HEK293 (cell line): Measurements from ENCODE around the gene SLC12A3.

ENCODE experiments used
- CTCF ChIA-PET: fragments of 350-600 bp; formaldehyde crosslinking; extraction: SDS; loops from one replicate; lab custom pipeline; 2021; ENCODE audit warnings: antibody characterized with exemption; lab: Yijun Ruan, JAX
- POLR2A ChIA-PET: fragments of 300-600 bp; formaldehyde crosslinking; extraction: SDS; loops from one replicate; lab custom pipeline; 2020; ENCODE audit warnings: antibody characterized with exemption, inconsistent platforms; lab: Yijun Ruan, JAX
- H3K27ac ChIP-seq: fragments of 200-500 bp; sonication (Bioruptor generic); 2 replicates; pipeline ENCODE4 v1.5.1; 2014; ENCODE audit warnings: low read depth, low read length, control low read depth, inconsistent platforms; ENCODE audit errors: extremely low read depth
- H3K36me3 ChIP-seq, 2 experiments: fragments of 200-500 bp in 1 of 2; sonication (Bioruptor generic) in 1 of 2; 1 replicate in 1 of 2; 2 replicates in 1 of 2; pipeline ENCODE4 v1.5.1; 2014 to 2017; ENCODE audit warnings: inconsistent platforms in 2 of 2, low read length in 2 of 2; ENCODE audit not compliant: control insufficient read depth in 2 of 2, insufficient read depth in 1 of 2
- H3K4me1 ChIP-seq: fragments of 200-500 bp; sonication (Bioruptor generic); 2 replicates; pipeline ENCODE4 v1.5.1; 2014; ENCODE audit warnings: mild to moderate bottlenecking, low read length, inconsistent platforms; ENCODE audit not compliant: control insufficient read depth, insufficient read depth
- H3K4me3 ChIP-seq: 2 replicates; pipeline ENCODE4 v1.5.1; 2011; ENCODE audit warnings: low read depth, mild to moderate bottlenecking, control low read depth, low read length, moderate library complexity
- H3K9me3 ChIP-seq: fragments of 200-500 bp; sonication (Bioruptor generic); 2 replicates; pipeline ENCODE4 v1.5.1; 2014; ENCODE audit warnings: low read depth, low read length, inconsistent platforms; ENCODE audit not compliant: control insufficient read depth, insufficient read depth
- BCL11A ChIP-seq: fragments of 450-650 bp; formaldehyde crosslinking; IDR thresholded peaks from 2 replicates; pipeline ENCODE4 v1.5.1; 2016; ENCODE audit warnings: low read depth, missing biosample characterization, missing genetic modification characterization
- BCL11B ChIP-seq: fragments of 450-650 bp; formaldehyde crosslinking; IDR thresholded peaks from 2 replicates; pipeline ENCODE4 v1.5.1; 2016; ENCODE audit warnings: low read depth, missing biosample characterization, missing genetic modification characterization
- PRDM4 ChIP-seq: fragments of 450-650 bp; formaldehyde crosslinking; IDR thresholded peaks from 2 replicates; pipeline ENCODE4 v1.5.1; 2017; ENCODE audit warnings: missing biosample characterization, missing genetic modification characterization
- SP7 ChIP-seq: fragments of 450-650 bp; formaldehyde crosslinking; IDR thresholded peaks from 2 replicates; pipeline ENCODE4 v1.5.1; 2016; ENCODE audit warnings: missing biosample characterization, missing genetic modification characterization
- ZBTB21 ChIP-seq: fragments of 450-650 bp; formaldehyde crosslinking; IDR thresholded peaks from 2 replicates; pipeline ENCODE4 v1.5.1; 2017; ENCODE audit warnings: missing biosample characterization, missing genetic modification characterization
- ZNF148 ChIP-seq: fragments of 450-650 bp; formaldehyde crosslinking; IDR thresholded peaks from 2 replicates; pipeline ENCODE4 v1.5.0; 2017; ENCODE audit warnings: missing biosample characterization, missing genetic modification characterization, borderline replicate concordance
- ZNF2 ChIP-seq: fragments of 450-650 bp; formaldehyde crosslinking; IDR thresholded peaks from 2 replicates; pipeline ENCODE4 v1.5.1; 2016; ENCODE audit warnings: missing biosample characterization, missing genetic modification characterization
- ZNF239 ChIP-seq: fragments of 450-650 bp; formaldehyde crosslinking; IDR thresholded peaks from 2 replicates; pipeline ENCODE4 v1.5.1; 2016; ENCODE audit warnings: missing biosample characterization, missing genetic modification characterization
- ZNF292 ChIP-seq: fragments of 450-650 bp; formaldehyde crosslinking; IDR thresholded peaks from 2 replicates; pipeline ENCODE4 v1.5.1; 2016; ENCODE audit warnings: low read depth, missing biosample characterization, missing genetic modification characterization, borderline replicate concordance
- ZNF391 ChIP-seq: fragments of 450-650 bp; formaldehyde crosslinking; IDR thresholded peaks from 2 replicates; pipeline ENCODE4 v1.5.1; 2016; ENCODE audit warnings: low read depth, missing biosample characterization, missing genetic modification characterization, borderline replicate concordance
- ZNF544 ChIP-seq: fragments of 450-650 bp; formaldehyde crosslinking; IDR thresholded peaks from 2 replicates; pipeline ENCODE4 v1.5.0; 2017; ENCODE audit warnings: missing biosample characterization, missing genetic modification characterization
- ZNF596 ChIP-seq: fragments of 450-650 bp; IDR thresholded peaks from 2 replicates; pipeline ENCODE4 v1.5.0; 2018; ENCODE audit warnings: missing biosample characterization, mild to moderate bottlenecking, missing genetic modification characterization, moderate library complexity
- ZNF677 ChIP-seq: fragments of 450-650 bp; IDR thresholded peaks from 2 replicates; pipeline ENCODE4 v1.5.0; 2018; ENCODE audit warnings: missing biosample characterization, mild to moderate bottlenecking, missing genetic modification characterization, moderate library complexity
- ZNF707 ChIP-seq: fragments of 450-650 bp; formaldehyde crosslinking; IDR thresholded peaks from 2 replicates; pipeline ENCODE4 v1.5.1; 2016; ENCODE audit warnings: missing biosample characterization, missing genetic modification characterization
- ZNF747 ChIP-seq: fragments of 450-650 bp; formaldehyde crosslinking; IDR thresholded peaks from 2 replicates; pipeline ENCODE4 v1.5.1; 2016; ENCODE audit warnings: missing biosample characterization, missing genetic modification characterization
- ZNF76 ChIP-seq: fragments of 450-650 bp; formaldehyde crosslinking; IDR thresholded peaks from 2 replicates; pipeline ENCODE4; 2016; ENCODE audit warnings: low read depth, missing biosample characterization, missing genetic modification characterization, borderline replicate concordance
- ZNF768 ChIP-seq: fragments of 450-650 bp; formaldehyde crosslinking; IDR thresholded peaks from 2 replicates; pipeline ENCODE4 v1.5.1; 2018; ENCODE audit warnings: missing biosample characterization, mild to moderate bottlenecking, missing genetic modification characterization
- ZNF777 ChIP-seq: fragments of 450-650 bp; formaldehyde crosslinking; IDR thresholded peaks from 2 replicates; pipeline ENCODE4 v1.5.1; 2017; ENCODE audit warnings: missing biosample characterization, missing genetic modification characterization, borderline replicate concordance
- ZNF785 ChIP-seq: fragments of 450-650 bp; formaldehyde crosslinking; IDR thresholded peaks from 2 replicates; pipeline ENCODE4 v1.5.1; 2016; ENCODE audit warnings: missing biosample characterization, missing genetic modification characterization
- ZNF843 ChIP-seq: fragments of 450-650 bp; formaldehyde crosslinking; IDR thresholded peaks from 2 replicates; pipeline ENCODE4 v1.5.1; 2016; ENCODE audit warnings: missing biosample characterization, missing genetic modification characterization
- ZSCAN4 ChIP-seq: fragments of 450-650 bp; formaldehyde crosslinking; IDR thresholded peaks from 2 replicates; pipeline ENCODE4 v1.5.1; 2017; ENCODE audit warnings: missing biosample characterization, missing genetic modification characterization
- TF ChIP-seq, protein P1 (sequence below): fragments of 450-650 bp; formaldehyde crosslinking; IDR thresholded peaks from 2 replicates; pipeline ENCODE4 v1.5.1; 2016; ENCODE audit warnings: missing biosample characterization, missing genetic modification characterization, borderline replicate concordance
- TF ChIP-seq, protein P2 (sequence below): fragments of 450-650 bp; formaldehyde crosslinking; IDR thresholded peaks from 2 replicates; pipeline ENCODE4 v1.5.1; 2016; ENCODE audit warnings: missing biosample characterization, missing genetic modification characterization

SLC12A3 gene

DNA sequence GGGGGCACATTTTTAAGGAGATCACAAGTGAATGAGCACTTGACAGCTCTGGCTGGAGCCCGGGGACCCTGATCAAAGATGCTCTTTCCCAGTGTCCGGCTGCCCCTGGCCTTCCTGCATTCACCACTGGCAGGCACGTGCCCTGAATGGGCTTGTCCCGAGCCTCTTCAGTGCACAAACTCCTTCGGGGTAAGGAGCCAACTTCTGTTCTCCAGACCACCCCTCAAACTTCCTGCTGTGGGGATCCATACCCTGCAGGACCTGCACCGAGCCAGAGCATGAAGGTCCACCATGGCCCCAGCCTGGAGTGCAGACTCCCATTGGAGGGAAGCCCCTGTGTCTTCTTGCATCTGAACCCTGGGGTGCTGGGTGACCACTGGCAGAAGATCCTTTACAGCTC lies 9.8 kb upstream of the SLC12A3 start (continued):
- TF ChIP-seq, protein P1, sequence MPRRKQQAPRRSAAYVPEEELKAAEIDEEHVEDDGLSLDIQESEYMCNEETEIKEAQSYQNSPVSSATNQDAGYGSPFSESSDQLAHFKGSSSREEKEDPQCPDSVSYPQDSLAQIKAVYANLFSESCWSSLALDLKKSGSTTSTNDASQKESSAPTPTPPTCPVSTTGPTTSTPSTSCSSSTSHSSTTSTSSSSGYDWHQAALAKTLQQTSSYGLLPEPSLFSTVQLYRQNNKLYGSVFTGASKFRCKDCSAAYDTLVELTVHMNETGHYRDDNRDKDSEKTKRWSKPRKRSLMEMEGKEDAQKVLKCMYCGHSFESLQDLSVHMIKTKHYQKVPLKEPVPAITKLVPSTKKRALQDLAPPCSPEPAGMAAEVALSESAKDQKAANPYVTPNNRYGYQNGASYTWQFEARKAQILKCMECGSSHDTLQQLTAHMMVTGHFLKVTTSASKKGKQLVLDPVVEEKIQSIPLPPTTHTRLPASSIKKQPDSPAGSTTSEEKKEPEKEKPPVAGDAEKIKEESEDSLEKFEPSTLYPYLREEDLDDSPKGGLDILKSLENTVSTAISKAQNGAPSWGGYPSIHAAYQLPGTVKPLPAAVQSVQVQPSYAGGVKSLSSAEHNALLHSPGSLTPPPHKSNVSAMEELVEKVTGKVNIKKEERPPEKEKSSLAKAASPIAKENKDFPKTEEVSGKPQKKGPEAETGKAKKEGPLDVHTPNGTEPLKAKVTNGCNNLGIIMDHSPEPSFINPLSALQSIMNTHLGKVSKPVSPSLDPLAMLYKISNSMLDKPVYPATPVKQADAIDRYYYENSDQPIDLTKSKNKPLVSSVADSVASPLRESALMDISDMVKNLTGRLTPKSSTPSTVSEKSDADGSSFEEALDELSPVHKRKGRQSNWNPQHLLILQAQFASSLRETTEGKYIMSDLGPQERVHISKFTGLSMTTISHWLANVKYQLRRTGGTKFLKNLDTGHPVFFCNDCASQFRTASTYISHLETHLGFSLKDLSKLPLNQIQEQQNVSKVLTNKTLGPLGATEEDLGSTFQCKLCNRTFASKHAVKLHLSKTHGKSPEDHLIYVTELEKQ (tag by site-specific recombination), result no peak
- TF ChIP-seq ZNF747 (tag by site-specific recombination) (no peak), ZNF768 (tag by site-specific recombination) (no peak), BCL11B (no peak), ZNF785 (tag by site-specific recombination) (no peak), BCL11A (no peak), ZSCAN4 (tag by site-specific recombination) (no peak), ZNF391 (tag by site-specific recombination) (no peak), ZNF707 (tag by site-specific recombination) (no peak)

GRCh38 chr16:56855946-56856345 lies 9.1 kb upstream of the SLC12A3 start:
- H3K4me1 ChIP-seq, result peaks cover 5% of the 10 kb centered on the region
- no peaks in the 10 kb centered on the region for H3K9me3 ChIP-seq
- TF ChIP-seq ZBTB21 (tag by site-specific recombination) (no peak), ZNF777 (tag by site-specific recombination) (no peak), ZNF239 (no peak), ZNF544 (tag by site-specific recombination) (no peak), ZNF76 (tag by site-specific recombination) (no peak), ZNF148 (no peak), ZNF2 (tag by site-specific recombination) (no peak)
- TF ChIP-seq, all 188 proteins: peak for 0
- no peak overlapping the region for H3K27ac ChIP-seq
- H3K4me3 ChIP-seq, result no peak overlapping the region
- CTCF ChIA-PET, result interaction anchor here (0.9 to 4.3 kb wide), 2 partner anchors 11 to 37 kb away, joined by 3 to 22 read pairs; no protein-coding TSS in a partner anchor
- no peaks in the 10 kb centered on the region for H3K36me3 ChIP-seq
- POLR2A ChIA-PET, result no interaction called here

- ChIA-PET CTCF (interaction anchor here (0.9 to 4.3 kb wide), 2 partner anchors 10 to 36 kb away, joined by 3 to 22 read pairs; no protein-coding TSS in a partner anchor), POLR2A (no interaction called here)
- peaks cover 12% of the 10 kb centered on the region for H3K4me1 ChIP-seq
- no peak overlapping the region for H3K4me3 ChIP-seq
- no peak overlapping the region for H3K27ac ChIP-seq
- H3K9me3 ChIP-seq, result no peaks in the 10 kb centered on the region
- no peaks in the 10 kb centered on the region for H3K36me3 ChIP-seq
- TF ChIP-seq SP7 (tag by site-specific recombination), result no peak
- TF ChIP-seq, protein P2, sequence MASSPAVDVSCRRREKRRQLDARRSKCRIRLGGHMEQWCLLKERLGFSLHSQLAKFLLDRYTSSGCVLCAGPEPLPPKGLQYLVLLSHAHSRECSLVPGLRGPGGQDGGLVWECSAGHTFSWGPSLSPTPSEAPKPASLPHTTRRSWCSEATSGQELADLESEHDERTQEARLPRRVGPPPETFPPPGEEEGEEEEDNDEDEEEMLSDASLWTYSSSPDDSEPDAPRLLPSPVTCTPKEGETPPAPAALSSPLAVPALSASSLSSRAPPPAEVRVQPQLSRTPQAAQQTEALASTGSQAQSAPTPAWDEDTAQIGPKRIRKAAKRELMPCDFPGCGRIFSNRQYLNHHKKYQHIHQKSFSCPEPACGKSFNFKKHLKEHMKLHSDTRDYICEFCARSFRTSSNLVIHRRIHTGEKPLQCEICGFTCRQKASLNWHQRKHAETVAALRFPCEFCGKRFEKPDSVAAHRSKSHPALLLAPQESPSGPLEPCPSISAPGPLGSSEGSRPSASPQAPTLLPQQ (tag by site-specific recombination), result no peak
- no peak for TF ChIP-seq ZNF677 (tag by site-specific recombination)
- TF ChIP-seq PRDM4 (tag by site-specific recombination), result no peak
- TF ChIP-seq ZNF76 (tag by site-specific recombination), result no peak
- no peak for TF ChIP-seq ZNF292 (tag by site-specific recombination)
- no peak for TF ChIP-seq ZNF596
- no peak for TF ChIP-seq ZNF843 (tag by site-specific recombination)
Measured at GRCh38 chr16:56856876-56857447, 8.0 kb upstream of the SLC12A3 start.
